Measurements from ENCODE around the gene GAPDHS. TPM values are rescaled to one million over a fixed set of nuclear protein-coding genes. Genes with fewer than 3 reads are reported as not detected.

Gene GAPDHS
- total RNA-seq, 1 experiment from 2014 or later, result not detected

- H3K23me2 ChIP-seq (ENCODE audit: insufficient read length, low read depth, low read length, poor library complexity, severe bottlenecking), result no peaks in the 10 kb centered on the region
- no peaks in the 10 kb centered on the region for H3K9me3 ChIP-seq (ENCODE audit: control insufficient read depth, low read depth, low read length)
- Mint-ChIP-seq H3K27ac (no peak overlapping the region; a peak in 1 of 7 replicates), H3K9me3 (no peaks in the 10 kb centered on the region), H3K4me1 (peaks cover 16 to 22% of the 10 kb centered on the region in 2 experiments), H3K4me3 (no peak overlapping the region; a peak in 1 of 5 replicates), H3K27me3 (ENCODE audit: low read depth) (peaks cover 5% of the 10 kb centered on the region; the same call in 1 of the 2 replicates), H3K36me3 (ENCODE audit: insufficient read depth in 1 of 3, low read depth in 3 of 3) (peaks cover 38 to 69% (median 64%) of the 10 kb centered on the region in 3 experiments; a peak in 6 of 7 replicates)
- H3K14ac ChIP-seq (ENCODE audit: insufficient read depth, low read length), result no peak overlapping the region
- no peak overlapping the region for H2BK15ac ChIP-seq (ENCODE audit: low read depth, low read length)
- no peak overlapping the region for H4K5ac ChIP-seq (ENCODE audit: insufficient read length, low read depth, low read length)
- H3K27ac ChIP-seq (ENCODE audit: insufficient read length, low read depth, low read length), result no peak overlapping the region
- no peaks in the 10 kb centered on the region for H3K4me1 ChIP-seq (ENCODE audit: insufficient read depth, low read length)
- no peak overlapping the region for H3K9ac ChIP-seq (ENCODE audit: extremely low read depth, insufficient read length, low read length)
- no peak overlapping the region for H2BK5ac ChIP-seq (ENCODE audit: insufficient read length, low read length)
- no peak overlapping the region for H2AK5ac ChIP-seq (ENCODE audit: insufficient read length, low read length)
- no peak overlapping the region for H2BK20ac ChIP-seq (ENCODE audit: low read depth, low read length, poor library complexity, severe bottlenecking)
- WGBS (ENCODE audit: extremely low coverage, insufficient read length, low lambda C conversion rate), result no CpG with 5 or more reads among the region's 3 CpGs
- no peaks in the 10 kb centered on the region for H3K79me1 ChIP-seq (ENCODE audit: insufficient read depth, low read depth, low read length, poor library complexity, severe bottlenecking)
- no peak overlapping the region for H3K4ac ChIP-seq (ENCODE audit: low read depth, low read length)
- TF ChIP-seq CTCF (conservative IDR thresholded peaks at IDR 0.05), result no peak
- H2BK12ac ChIP-seq (ENCODE audit: insufficient read length, low read depth, low read length), result no peak overlapping the region
- H4K20me1 ChIP-seq (ENCODE audit: control insufficient read depth, insufficient read depth, insufficient read length), result no peaks in the 10 kb centered on the region
- H3T11ph ChIP-seq (ENCODE audit: low read length), result no peak overlapping the region
- no peak overlapping the region for H4K8ac ChIP-seq (replicated peaks; ENCODE audit: insufficient read length, low read depth, low read length)
- H2BK120ac ChIP-seq (ENCODE audit: low read depth, low read length, poor library complexity, severe bottlenecking), result no peak overlapping the region
- H3K4me2 ChIP-seq (ENCODE audit: insufficient read depth, insufficient read length, low read length), result no peak overlapping the region
- no peak overlapping the region for H4K91ac ChIP-seq (ENCODE audit: insufficient read length, low read depth, low read length)
- H3K23ac ChIP-seq (ENCODE audit: insufficient read length, low read depth, low read length), result no peak overlapping the region
- H3K79me2 ChIP-seq (ENCODE audit: insufficient read depth, low read length), result no peaks in the 10 kb centered on the region
- H3K18ac ChIP-seq (ENCODE audit: insufficient read length, low read depth, low read length), result no peak overlapping the region
- DNase-seq, result no peak
- H3K56ac ChIP-seq (ENCODE audit: insufficient read length, low read depth, low read length), result no peak overlapping the region
- H3K27me3 ChIP-seq (ENCODE audit: insufficient read depth, low read length), result no peaks in the 10 kb centered on the region
- H2AFZ ChIP-seq (ENCODE audit: low read length), result no peak overlapping the region
Observed at GRCh38 chr19:35498220-35498619, 35.0 kb upstream of the GAPDHS start.

All from H9 (cell line).